ENCODE results near the gene NGF.

The NGF gene

GRCh38 chr1:115281143-115281542 is 56.9 kb downstream of the NGF start:
- DNase-seq (ENCODE audit: low read depth) = no peak

- peak; percentile 91 for DNase-seq (ENCODE audit: low read depth)
These were observed 58.0 kb downstream of the NGF start for GRCh38 chr1:115280064-115280463.

- DNase-seq (ENCODE audit: low read depth) = no peak
These were observed 59.8 kb downstream of the NGF start for GRCh38 chr1:115278211-115278610.

GRCh38 chr1:115277276-115277675 is 60.8 kb downstream of the NGF start:
- peak; percentile 65 for DNase-seq (ENCODE audit: low read depth)

GRCh38 chr1:115275216-115275615 is 62.8 kb downstream of the NGF start:
- DNase-seq (ENCODE audit: low read depth) = no peak

- no peak for DNase-seq (ENCODE audit: low read depth)
These were observed 63.6 kb downstream of the NGF start for GRCh38 chr1:115274467-115274866.

GRCh38 chr1:115266729-115267421 is 71.2 kb downstream of the NGF start:
- no peak for DNase-seq (ENCODE audit: low read depth)

GRCh38 chr1:115265099-115265498 is 73.0 kb downstream of the NGF start:
- DNase-seq (ENCODE audit: low read depth) = no peak

- peak; percentile 75 for DNase-seq (ENCODE audit: low read depth)
These were observed 75.2 kb downstream of the NGF start for GRCh38 chr1:115262886-115263285.

GRCh38 chr1:115261496-115261895 is 76.6 kb downstream of the NGF start:
- no peak for DNase-seq (ENCODE audit: low read depth)

- peak; percentile 83 for DNase-seq (ENCODE audit: low read depth)
These were observed 79.7 kb downstream of the NGF start for GRCh38 chr1:115258302-115258866.

GRCh38 chr1:115257591-115257990 is 80.5 kb downstream of the NGF start:
- DNase-seq (ENCODE audit: low read depth) = peak; percentile 42

- DNase-seq (ENCODE audit: low read depth) = peak; percentile 74
These were observed 82.9 kb downstream of the NGF start for GRCh38 chr1:115255154-115255553.

- DNase-seq (ENCODE audit: low read depth) = no peak
These were observed 85.5 kb downstream of the NGF start for GRCh38 chr1:115252585-115252984.

GRCh38 chr1:115251856-115252255 is 86.2 kb downstream of the NGF start:
- DNase-seq (ENCODE audit: low read depth) = peak; percentile 95

GRCh38 chr1:115251340-115251748 is 86.7 kb downstream of the NGF start:
- peak; percentile 66 for DNase-seq (ENCODE audit: low read depth)

GRCh38 chr1:115246526-115246925 is 91.5 kb downstream of the NGF start:
- DNase-seq (ENCODE audit: low read depth) = peak; percentile 59

- no peak for DNase-seq (ENCODE audit: low read depth)
These were observed 92.8 kb downstream of the NGF start for GRCh38 chr1:115245227-115245626.

GRCh38 chr1:115242543-115242942 is 95.5 kb downstream of the NGF start:
- no peak for DNase-seq (ENCODE audit: low read depth)

- no peak for DNase-seq (ENCODE audit: low read depth)
These were observed 96.7 kb downstream of the NGF start for GRCh38 chr1:115241309-115241708.

GRCh38 chr1:115240297-115240696 is 97.8 kb downstream of the NGF start:
- DNase-seq (ENCODE audit: low read depth) = peak; percentile 69

- peak; percentile 100 for DNase-seq (ENCODE audit: low read depth)
These were observed 98.6 kb downstream of the NGF start for GRCh38 chr1:115239426-115239825.

- DNase-seq (ENCODE audit: low read depth) = no peak
These were observed 99.0 kb downstream of the NGF start for GRCh38 chr1:115239148-115239422.
